ENCODE data around the gene RINT1.

RINT1 gene

GRCh38 chr7:105600720-105601550, 68.9 kb downstream of the RINT1 start:
- DNase-seq, result no peak

- no peak for DNase-seq
Observed at GRCh38 chr7:105602325-105603305, 70.6 kb downstream of the RINT1 start.

GRCh38 chr7:105610165-105610930, 78.3 kb downstream of the RINT1 start:
- DNase-seq, result no peak

GRCh38 chr7:105611856-105612775, 80.1 kb downstream of the RINT1 start:
- DNase-seq, result no peak

- no peak for DNase-seq
Observed at GRCh38 chr7:105612806-105613205, 80.8 kb downstream of the RINT1 start.

GRCh38 chr7:105613611-105614330, 81.8 kb downstream of the RINT1 start:
- no peak for DNase-seq

GRCh38 chr7:105614341-105614840, 82.4 kb downstream of the RINT1 start:
- DNase-seq, result no peak
